ENCODE data around the gene NLGN1.

GRCh38 chr3:173399044-173399443, 1.5 kb downstream of the NLGN1 start:
- TF ChIP-seq CTCF (IDR thresholded peaks at IDR 0.05; ENCODE audit: low read depth, low read length): no peak
- TF ChIP-seq MYC (IDR thresholded peaks at IDR 0.05; ENCODE audit: low read depth, low read length): no peak

Measured in NB4 (cell line).